Adrenal gland (tissue), 12 donors: ENCODE measurements around the gene TEX29. TPM values are rescaled to one million over a fixed set of nuclear protein-coding genes. Genes with fewer than 3 reads are reported as not detected.

Experiments used
- DNase-seq, 7 donors: peaks; one replicate each; pipeline ENCODE4 v3.0.0-alpha.2; 2019 to 2020
- H3K27ac ChIP-seq, 5 donors: fragments of 200-600 bp; sonication (generic) in 4 of 5; 1 replicate in 3 of 5; 2 replicates in 2 of 5; pipeline versions ENCODE4 v1.5.1 to v1.8.0; 2016 to 2020; ENCODE audit warnings: mild to moderate bottlenecking in 1 of 5
- H3K27me3 ChIP-seq: fragments of 200-600 bp; 2 replicates; pipeline ENCODE4 v1.8.0; 2021
- H3K36me3 ChIP-seq, 2 donors: fragments of 200-600 bp; replicated peaks in 1 of 2; 1 replicate in 1 of 2; 2 replicates in 1 of 2; pipeline versions ENCODE4 v1.5.1 to v1.8.0; 2018 to 2022
- H3K4me1 ChIP-seq, 2 donors: fragments of 200-600 bp; replicated peaks in 1 of 2; 1 replicate in 1 of 2; 2 replicates in 1 of 2; pipeline versions ENCODE4 v1.5.1 to v1.8.0; 2018 to 2021
- H3K4me3 ChIP-seq, 4 donors: fragments of 200-600 bp; sonication (generic) in 3 of 4; one replicate each; pipeline ENCODE4 v1.5.1; 2016 to 2018
- H3K9me3 ChIP-seq, 3 donors: fragments of 200-600 bp; sonication (generic) in 1 of 3; replicated peaks in 1 of 3; 1 replicate in 2 of 3; 2 replicates in 1 of 3; pipeline versions ENCODE4 v1.5.1 to v1.8.0; 2016 to 2021
- CTCF ChIP-seq, 6 experiments: fragments of 450-650 bp in 4 of 6; fragments of 200-600 bp in 2 of 6; sonication (generic) in 1 of 6; IDR thresholded peaks; 1 replicate in 5 of 6; 2 replicates in 1 of 6; pipeline versions ENCODE4 v1.5.1 to v1.8.0; 2016 to 2021; ENCODE audit warnings: antibody characterized with exemption in 6 of 6, mild to moderate bottlenecking in 2 of 6, moderate library complexity in 1 of 6
- POLR2A ChIP-seq, 2 donors: fragments of 450-650 bp; IDR thresholded peaks; one replicate each; pipeline ENCODE4 v1.6.1; 2017; ENCODE audit warnings: antibody characterized with exemption in 2 of 2, mild to moderate bottlenecking in 2 of 2, moderate library complexity in 1 of 2
- WGBS, 4 donors: extraction: QIAGEN DNeasy Blood & Tissue Kit in 2 of 4; methylation state at CpG; one replicate each; pipeline versions ENCODE4 v1.1.5 to v1.1.7; 2013 to 2017; 5-methylcytosine and 5-hydroxymethylcytosine counted together
- intact Hi-C, 2 donors: fragments of 100-400 bp; cut with DNase I; formaldehyde crosslinking; loops; one replicate each; pipeline versions ENCODE4 v1.14.1 to v1.15.0; 2022 to 2023
- polyA plus RNA-seq, 3 donors: library from polyadenylated mRNA; stranded (reverse); fragments of 200-250 nt in 2 of 3; fragments of 350-450 nt in 1 of 3; fragmentation: Illumina TruSeq in 1 of 3; extraction: RNeasy Lipid Tissue Mini Kit (QIAGEN cat#74804) in 1 of 3; gene quantifications; one replicate each; pipeline ENCODE4 v1.2.3, GENCODE V29; 2013 to 2014
- total RNA-seq, 9 donors: library from RNA; depleted of rRNA in 4 of 9; stranded (reverse); fragments of >200 nt in 4 of 9; fragments of 120-200 nt in 1 of 9; fragmentation: NEBNext Ultra II Directional in 1 of 9; extraction: Animal tissue kit (Norgen Biotek cat#: 25700) in 1 of 9; gene quantifications; one replicate each; pipeline versions ENCODE4 v1.1.0 to v1.2.4, GENCODE V29; 2013 to 2023
- donor health status: healthy with polysubstance abuse.
- donor health status: Bipolar disorder and iron deficiency.
- donor health status: DM: yes; HTN: yes; CAD: no.
- donor health status: DM: no; HTN: no; CAD: no.
- donor health status: DM: no; HTN: no; CAD: no.
- donor health status: DM: yes; HTN: yes; CAD: no.

Gene TEX29
- total and polyA plus RNA-seq, 12 donors = 0.28 to 4.0 (median 0.34) TPM; not detected in 7

GRCh38 chr13:111368091-111368490 is 47.6 kb downstream of the TEX29 start:
- Histone ChIP-seq H3K4me1 (no peaks in the 10 kb centered on the region), H3K36me3 (no peaks in the 10 kb centered on the region), H3K4me3 (no peak overlapping the region), H3K27me3 (no peaks in the 10 kb centered on the region), H3K27ac (no peak overlapping the region), H3K9me3 (no peaks in the 10 kb centered on the region)
- intact Hi-C loops = no loop called here
- WGBS, 4 donors = 73 to 83% (median 75%) methylated on average over 4 of the region's 4 CpGs
- DNase-seq = no peak
- TF ChIP-seq POLR2A (IDR thresholded peaks at IDR 0.05) (no peak), CTCF (IDR thresholded peaks at IDR 0.05) (no peak)

GRCh38 chr13:111370147-111370546 is 49.7 kb downstream of the TEX29 start:
- Histone ChIP-seq H3K4me3 (no peak overlapping the region), H3K27ac (no peak overlapping the region), H3K4me1 (no peaks in the 10 kb centered on the region), H3K27me3 (no peaks in the 10 kb centered on the region), H3K9me3 (no peaks in the 10 kb centered on the region), H3K36me3 (no peaks in the 10 kb centered on the region)
- no peak for TF ChIP-seq CTCF (IDR thresholded peaks at IDR 0.05)
- TF ChIP-seq POLR2A (IDR thresholded peaks at IDR 0.05) = no peak
- intact Hi-C loops = no loop called here
- WGBS, 4 donors = 78 to 93% (median 81%) methylated on average over 4 to 5 of the region's 5 CpGs
- no peak for DNase-seq

GRCh38 chr13:111370570-111371535 is 50.4 kb downstream of the TEX29 start:
- Histone ChIP-seq H3K36me3 (no peaks in the 10 kb centered on the region), H3K27me3 (no peaks in the 10 kb centered on the region), H3K9me3 (no peaks in the 10 kb centered on the region), H3K4me3 (no peak overlapping the region), H3K4me1 (no peaks in the 10 kb centered on the region), H3K27ac (no peak overlapping the region)
- WGBS, 4 donors = 79 to 86% (median 83%) methylated on average over 29 of the region's 29 CpGs
- intact Hi-C loops = no loop called here
- TF ChIP-seq POLR2A (IDR thresholded peaks at IDR 0.05) (no peak), CTCF (IDR thresholded peaks at IDR 0.05) (no peak)
- no peak for DNase-seq

DNA sequence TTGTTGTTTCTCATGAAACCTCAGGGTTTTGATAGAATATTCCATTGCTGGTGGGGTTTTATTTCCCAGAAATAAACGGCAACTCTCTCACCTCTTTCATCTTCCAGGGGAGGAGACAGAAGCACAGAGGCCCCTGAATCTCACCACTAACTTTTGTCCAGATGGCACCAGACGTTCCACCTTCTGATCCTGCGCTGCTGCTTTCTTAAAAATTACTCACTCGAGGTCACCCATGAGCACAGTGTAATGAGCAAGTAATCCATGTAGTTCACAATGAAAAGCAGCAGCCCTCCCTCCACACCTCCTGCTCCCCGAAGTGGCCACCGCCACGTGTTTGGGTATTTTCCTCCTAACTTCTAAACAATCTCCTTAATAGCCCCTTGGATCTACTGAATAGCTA is 51.3 kb downstream of the TEX29 start:
- intact Hi-C loops = no loop called here
- DNase-seq = no peak
- no peaks in the 10 kb centered on the region for H3K27me3 ChIP-seq
- H3K27ac ChIP-seq = no peak overlapping the region
- no peak overlapping the region for H3K4me3 ChIP-seq
- no peaks in the 10 kb centered on the region for H3K36me3 ChIP-seq
- WGBS, 4 donors = 66 to 76% (median 73%) methylated on average over 7 of the region's 7 CpGs
- no peaks in the 10 kb centered on the region for H3K9me3 ChIP-seq
- no peaks in the 10 kb centered on the region for H3K4me1 ChIP-seq
- no peak for TF ChIP-seq POLR2A (IDR thresholded peaks at IDR 0.05)
- no peak for TF ChIP-seq CTCF (IDR thresholded peaks at IDR 0.05)
